Measurements from ENCODE around the gene SLC38A8.

The SLC38A8 gene

GRCh38 chr16:84005391-84005790 lies 37.2 kb downstream of the SLC38A8 start:
- DNase-seq (ENCODE audit: low read depth) = no peak
- no peak for TF ChIP-seq CTCF (IDR thresholded peaks at IDR 0.05; ENCODE audit: low read depth, low read length)
- no peak for TF ChIP-seq MAX (IDR thresholded peaks at IDR 0.05; ENCODE audit: low read depth, low read length)
- H3K4me3 ChIP-seq (ENCODE audit: low read depth, low read length) = no peak overlapping the region

GRCh38 chr16:84004442-84004841 lies 38.2 kb downstream of the SLC38A8 start:
- no peak for DNase-seq (ENCODE audit: low read depth)
- no peak overlapping the region for H3K4me3 ChIP-seq (ENCODE audit: low read depth, low read length)
- TF ChIP-seq POLR2A (IDR thresholded peaks at IDR 0.05; ENCODE audit: extremely low read depth, insufficient read length) = no peak
- no peak for TF ChIP-seq MAX (IDR thresholded peaks at IDR 0.05; ENCODE audit: low read depth, low read length)
- no peak for TF ChIP-seq CTCF (IDR thresholded peaks at IDR 0.05; ENCODE audit: low read depth, low read length)
- no peak for TF ChIP-seq MYC (IDR thresholded peaks at IDR 0.05; ENCODE audit: low read depth, low read length)

GRCh38 chr16:84003038-84003437 lies 39.6 kb downstream of the SLC38A8 start:
- no peak overlapping the region for H3K4me3 ChIP-seq (ENCODE audit: low read depth, low read length)
- TF ChIP-seq CTCF (IDR thresholded peaks at IDR 0.05; ENCODE audit: low read depth, low read length) (no peak), POLR2A (IDR thresholded peaks at IDR 0.05; ENCODE audit: extremely low read depth, insufficient read length) (no peak), MYC (IDR thresholded peaks at IDR 0.05; ENCODE audit: low read depth, low read length) (no peak), MAX (IDR thresholded peaks at IDR 0.05; ENCODE audit: low read depth, low read length) (no peak)
- no peak for DNase-seq (ENCODE audit: low read depth)

GRCh38 chr16:84001726-84002125 lies 40.9 kb downstream of the SLC38A8 start:
- no peak for DNase-seq (ENCODE audit: low read depth)
- H3K4me3 ChIP-seq (ENCODE audit: low read depth, low read length) = no peak overlapping the region

GRCh38 chr16:84000989-84001642 lies 41.5 kb downstream of the SLC38A8 start:
- no peak overlapping the region for H3K4me3 ChIP-seq (ENCODE audit: low read depth, low read length)
- TF ChIP-seq MYC (IDR thresholded peaks at IDR 0.05; ENCODE audit: low read depth, low read length) = no peak
- TF ChIP-seq POLR2A (IDR thresholded peaks at IDR 0.05; ENCODE audit: extremely low read depth, insufficient read length) = no peak
- DNase-seq (ENCODE audit: low read depth) = no peak

More at GRCh38 chr16:84001726-84002125, 40.9 kb downstream of the SLC38A8 start:
- TF ChIP-seq MYC (IDR thresholded peaks at IDR 0.05; ENCODE audit: low read depth, low read length) (no peak), CTCF (IDR thresholded peaks at IDR 0.05; ENCODE audit: low read depth, low read length) (no peak), MAX (IDR thresholded peaks at IDR 0.05; ENCODE audit: low read depth, low read length) (no peak), POLR2A (IDR thresholded peaks at IDR 0.05; ENCODE audit: extremely low read depth, insufficient read length) (no peak)

GRCh38 chr16:83998091-83998490 lies 44.5 kb downstream of the SLC38A8 start:
- H3K4me3 ChIP-seq (ENCODE audit: low read depth, low read length) = no peak overlapping the region
- no peak for DNase-seq (ENCODE audit: low read depth)
- TF ChIP-seq POLR2A (IDR thresholded peaks at IDR 0.05; ENCODE audit: extremely low read depth, insufficient read length) = no peak
- no peak for TF ChIP-seq MYC (IDR thresholded peaks at IDR 0.05; ENCODE audit: low read depth, low read length)
- TF ChIP-seq CTCF (IDR thresholded peaks at IDR 0.05; ENCODE audit: low read depth, low read length) = no peak
- TF ChIP-seq MAX (IDR thresholded peaks at IDR 0.05; ENCODE audit: low read depth, low read length) = no peak
